Fibroblast of lung (primary cell): ENCODE results near the gene BTF3.

Experiments
- EZH2 ChIP-seq: IDR thresholded peaks from 2 replicates; pipeline ENCODE4 v1.5.1; 2012; ENCODE audit warnings: low read length, control low read depth, mild to moderate bottlenecking; ENCODE audit errors: missing control alignments
- TF ChIP-seq, protein P1 (sequence below), 2 donors: IDR thresholded peaks in 1 of 2; conservative IDR thresholded peaks in 1 of 2; 1 replicate in 1 of 2; 2 replicates in 1 of 2; pipeline ENCODE4 v1.5.1; 2011 to 2012; ENCODE audit warnings: low read length in 2 of 2, control low read depth in 1 of 2, inconsistent platforms in 1 of 2, low read depth in 1 of 2, mild to moderate bottlenecking in 1 of 2

DNA sequence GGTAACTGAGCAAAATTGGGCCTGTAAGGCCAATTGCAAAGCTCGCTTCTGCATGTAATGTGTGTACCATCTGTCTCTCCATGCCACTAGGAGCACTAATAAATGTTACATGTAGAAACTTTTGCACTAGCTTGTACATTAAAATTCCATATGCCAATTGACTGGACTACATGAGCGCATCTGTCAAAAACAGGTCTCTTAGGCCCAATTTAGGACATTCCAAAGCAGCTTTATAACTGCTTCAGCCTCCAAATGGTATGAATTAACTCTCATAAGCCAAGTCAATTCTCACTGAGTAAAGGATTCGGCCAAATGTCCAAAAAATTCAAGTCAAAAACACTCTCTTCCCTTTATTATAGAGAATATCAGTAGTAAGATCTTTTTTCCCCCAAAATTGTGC, 26.1 kb upstream of the BTF3 start:
- TF ChIP-seq, protein P1, sequence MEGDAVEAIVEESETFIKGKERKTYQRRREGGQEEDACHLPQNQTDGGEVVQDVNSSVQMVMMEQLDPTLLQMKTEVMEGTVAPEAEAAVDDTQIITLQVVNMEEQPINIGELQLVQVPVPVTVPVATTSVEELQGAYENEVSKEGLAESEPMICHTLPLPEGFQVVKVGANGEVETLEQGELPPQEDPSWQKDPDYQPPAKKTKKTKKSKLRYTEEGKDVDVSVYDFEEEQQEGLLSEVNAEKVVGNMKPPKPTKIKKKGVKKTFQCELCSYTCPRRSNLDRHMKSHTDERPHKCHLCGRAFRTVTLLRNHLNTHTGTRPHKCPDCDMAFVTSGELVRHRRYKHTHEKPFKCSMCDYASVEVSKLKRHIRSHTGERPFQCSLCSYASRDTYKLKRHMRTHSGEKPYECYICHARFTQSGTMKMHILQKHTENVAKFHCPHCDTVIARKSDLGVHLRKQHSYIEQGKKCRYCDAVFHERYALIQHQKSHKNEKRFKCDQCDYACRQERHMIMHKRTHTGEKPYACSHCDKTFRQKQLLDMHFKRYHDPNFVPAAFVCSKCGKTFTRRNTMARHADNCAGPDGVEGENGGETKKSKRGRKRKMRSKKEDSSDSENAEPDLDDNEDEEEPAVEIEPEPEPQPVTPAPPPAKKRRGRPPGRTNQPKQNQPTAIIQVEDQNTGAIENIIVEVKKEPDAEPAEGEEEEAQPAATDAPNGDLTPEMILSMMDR (conservative IDR thresholded peaks at IDR 0.05 in 1 of 2, IDR thresholded peaks at IDR 0.05 in 1 of 2; ENCODE audit: low read depth in 1 of 2, low read length in 2 of 2): no peak
- TF ChIP-seq EZH2: no peak
